ENCODE measurements around the gene MYRIP. TPM values are rescaled to one million over a fixed set of nuclear protein-coding genes. Genes with fewer than 3 reads are reported as not detected.
"Not testable (repeated sequence)": the region's sequence is repeated elsewhere in the genome, so short reads cannot be mapped to it uniquely, and the experiment has no call there.

The MYRIP gene
- total RNA-seq, 1 donor from 2014 or later, result 12.7 TPM

GRCh38 chr3:39819899-39820298 is 10.5 kb downstream of the MYRIP start:
- Histone ChIP-seq H3K9me3 (no peaks in the 10 kb centered on the region), H3K4me3 (no peak overlapping the region), H3K36me3 (no peaks in the 10 kb centered on the region), H3K27me3 (no peaks in the 10 kb centered on the region), H3K27ac (no peak overlapping the region), H3K4me1 (no peaks in the 10 kb centered on the region)
- no peak for DNase-seq (ENCODE audit: low spot score in 2 of 2)
- no peak for TF ChIP-seq CTCF (IDR thresholded peaks at IDR 0.05)
- intact Hi-C loops (cut with DNase I), result no loop called here

- H3K36me3 ChIP-seq; DNase-seq (ENCODE audit: low spot score in 2 of 2); H3K4me1 ChIP-seq; intact Hi-C loops (cut with DNase I); H3K9me3 ChIP-seq; H3K27ac ChIP-seq; H3K4me3 ChIP-seq; H3K27me3 ChIP-seq: not testable (repeated sequence)
Observed at GRCh38 chr3:39833764-39834163, 24.4 kb downstream of the MYRIP start.

- Histone ChIP-seq H3K4me3 (no peak overlapping the region), H3K27ac (no peak overlapping the region), H3K27me3 (no peaks in the 10 kb centered on the region), H3K9me3 (peaks cover 0 to 3% of the 10 kb centered on the region in 2 donors), H3K4me1 (no peaks in the 10 kb centered on the region), H3K36me3 (no peaks in the 10 kb centered on the region)
- intact Hi-C loops (cut with DNase I), result no loop called here
- no peak for DNase-seq (ENCODE audit: low spot score in 2 of 2)
- no peak for TF ChIP-seq CTCF (IDR thresholded peaks at IDR 0.05)
Observed at GRCh38 chr3:39839484-39839883, 30.1 kb downstream of the MYRIP start.

GRCh38 chr3:39843440-39843839 is 34.0 kb downstream of the MYRIP start:
- Histone ChIP-seq H3K27me3 (no peaks in the 10 kb centered on the region), H3K36me3 (no peaks in the 10 kb centered on the region), H3K4me3 (no peak overlapping the region), H3K27ac (no peak overlapping the region), H3K4me1 (no peaks in the 10 kb centered on the region), H3K9me3 (no peaks in the 10 kb centered on the region)
- intact Hi-C loops (cut with DNase I), result no loop called here
- no peak for DNase-seq (ENCODE audit: low spot score in 2 of 2)
- no peak for TF ChIP-seq CTCF (IDR thresholded peaks at IDR 0.05)

- TF ChIP-seq CTCF (IDR thresholded peaks at IDR 0.05), result no peak
- H3K27me3 ChIP-seq, result no peaks in the 10 kb centered on the region
- intact Hi-C loops (cut with DNase I), result no loop called here
- H3K4me1 ChIP-seq, result no peaks in the 10 kb centered on the region
- no peak overlapping the region for H3K27ac ChIP-seq
- no peaks in the 10 kb centered on the region for H3K36me3 ChIP-seq
- no peak overlapping the region for H3K4me3 ChIP-seq
- no peak for DNase-seq (ENCODE audit: low spot score in 2 of 2)
- H3K9me3 ChIP-seq, result no peaks in the 10 kb centered on the region
Observed at GRCh38 chr3:39848365-39848764, 39.0 kb downstream of the MYRIP start.

GRCh38 chr3:39849992-39850715 is 40.7 kb downstream of the MYRIP start:
- DNase-seq (ENCODE audit: low spot score in 2 of 2), result no peak
- H3K27ac ChIP-seq, result no peak overlapping the region
- H3K4me3 ChIP-seq, result no peak overlapping the region
- H3K9me3 ChIP-seq, result no peaks in the 10 kb centered on the region
- no peak for TF ChIP-seq CTCF (IDR thresholded peaks at IDR 0.05)
- H3K36me3 ChIP-seq, result no peaks in the 10 kb centered on the region
- no peaks in the 10 kb centered on the region for H3K27me3 ChIP-seq
- no peaks in the 10 kb centered on the region for H3K4me1 ChIP-seq
- intact Hi-C loops (cut with DNase I), result no loop called here

Data from ascending aorta (tissue), 2 donors.